GM23338 (cell line): Measurements from ENCODE around the gene GSG1L. TPM values are rescaled to one million over a fixed set of nuclear protein-coding genes. Genes with fewer than 3 reads are reported as not detected.

Source experiments
- ATAC-seq: fragments of 200-7000 bp; cut with Tn5 transposase; 3 replicates; pipeline ENCODE4 v1.9.1; 2020
- DNase-seq: peaks from one replicate; pipeline ENCODE4 v3.0.0-alpha.2; 2015; ENCODE audit warnings: low spot score
- H2AFZ ChIP-seq: fragments of 200-600 bp; sonication (generic); 2 replicates; pipeline ENCODE4 v1.8.0; 2016; ENCODE audit warnings: antibody characterized with exemption, mild to moderate bottlenecking, moderate library complexity
- H3F3A ChIP-seq: fragments of 200-600 bp; sonication (generic); replicated peaks from 2 replicates; pipeline ENCODE4 v1.8.0; 2017; ENCODE audit warnings: antibody characterized with exemption, mixed run types, low read depth
- H3K27ac ChIP-seq: fragments of 200-600 bp; sonication (generic); 2 replicates; pipeline ENCODE4 v1.6.1; 2016; ENCODE audit warnings: low read depth
- H3K27me3 ChIP-seq: fragments of 200-600 bp; sonication (generic); 2 replicates; pipeline ENCODE4 v1.8.0; 2016; ENCODE audit warnings: mild to moderate bottlenecking, mixed run types, moderate library complexity; ENCODE audit not compliant: insufficient read depth
- H3K36me3 ChIP-seq: fragments of 200-600 bp; sonication (generic); 2 replicates; pipeline ENCODE4 v1.8.0; 2016; ENCODE audit warnings: mild to moderate bottlenecking; ENCODE audit not compliant: insufficient read depth
- H3K4me1 ChIP-seq: fragments of 200-600 bp; sonication (generic); 2 replicates; pipeline ENCODE4 v1.8.0; 2016; ENCODE audit warnings: mild to moderate bottlenecking, moderate library complexity; ENCODE audit not compliant: insufficient read depth
- H3K4me2 ChIP-seq: fragments of 200-600 bp; sonication (generic); 2 replicates; pipeline ENCODE4 v1.7.1; 2017; ENCODE audit warnings: mixed run types
- H3K4me3 ChIP-seq: fragments of 200-600 bp; sonication (generic); 2 replicates; pipeline ENCODE4 v1.6.1; 2016; ENCODE audit warnings: mixed run types
- H3K79me2 ChIP-seq: fragments of 200-600 bp; sonication (generic); replicated peaks from 2 replicates; pipeline ENCODE4 v1.8.0; 2017; ENCODE audit warnings: mild to moderate bottlenecking; ENCODE audit not compliant: insufficient read depth
- H3K9me2 ChIP-seq: fragments of 200-600 bp; sonication (generic); 2 replicates; pipeline ENCODE4 v1.8.0; 2017; ENCODE audit not compliant: insufficient read depth
- H4K20me1 ChIP-seq: fragments of 200-600 bp; sonication (generic); replicated peaks from 2 replicates; pipeline ENCODE4 v1.8.0; 2017; ENCODE audit warnings: mild to moderate bottlenecking; ENCODE audit not compliant: insufficient read depth
- H3K27ac Mint-ChIP-seq: 2 replicates; pipeline ENCODE4 v1.8.0; 2020; ENCODE audit warnings: inconsistent platforms, mild to moderate bottlenecking, moderate library complexity, mixed read lengths
- H3K27me3 Mint-ChIP-seq: 3 replicates; pipeline ENCODE4 v1.8.0; 2022; ENCODE audit warnings: low read depth, mild to moderate bottlenecking, moderate library complexity, mixed read lengths, inconsistent platforms; ENCODE audit not compliant: insufficient read depth, poor library complexity
- H3K36me3 Mint-ChIP-seq: 3 replicates; pipeline ENCODE4 v1.8.0; 2021; ENCODE audit warnings: low read depth, mild to moderate bottlenecking, inconsistent platforms, moderate library complexity, mixed read lengths
- H3K4me1 Mint-ChIP-seq: 3 replicates; pipeline ENCODE4 v1.8.0; 2020; ENCODE audit warnings: mild to moderate bottlenecking, inconsistent platforms, mixed read lengths
- H3K4me3 Mint-ChIP-seq: 3 replicates; pipeline ENCODE4 v1.8.0; 2021; ENCODE audit warnings: moderate library complexity, mild to moderate bottlenecking, inconsistent platforms, mixed read lengths
- H3K9me3 Mint-ChIP-seq: 3 replicates; pipeline ENCODE4 v1.8.0; 2020; ENCODE audit warnings: moderate library complexity, mild to moderate bottlenecking, inconsistent platforms, mixed read lengths
- CREB1 ChIP-seq: fragments of 250-450 bp; sonication (Bioruptor Pico); IDR thresholded peaks from 2 replicates; pipeline ENCODE4 v1.5.0; 2020; ENCODE audit warnings: low read depth, mild to moderate bottlenecking, moderate library complexity
- CTCF ChIP-seq, 2 experiments: fragments of 200-600 bp in 1 of 2; sonication (generic) in 1 of 2; conservative IDR thresholded peaks; 2 replicates each; pipeline versions ENCODE4 v1.5.1 to v1.6.1; 2016 to 2017; ENCODE audit warnings: antibody characterized with exemption in 2 of 2, low read depth in 2 of 2, mild to moderate bottlenecking in 2 of 2, moderate library complexity in 1 of 2
- ETS1 ChIP-seq: IDR thresholded peaks from 2 replicates; pipeline ENCODE4 v1.6.1; 2016; ENCODE audit warnings: antibody characterized with exemption
- EZH2 ChIP-seq: fragments of 200-600 bp; sonication (generic); IDR thresholded peaks from one replicate; pipeline ENCODE4 v1.8.0; 2017; ENCODE audit warnings: antibody characterized with exemption, mild to moderate bottlenecking, low read depth; ENCODE audit not compliant: unreplicated experiment
- EZH2phosphoT487 ChIP-seq: fragments of 200-600 bp; sonication (generic); IDR thresholded peaks from one replicate; pipeline ENCODE4 v1.8.1; 2018; ENCODE audit warnings: antibody characterized with exemption; ENCODE audit not compliant: unreplicated experiment
- JUNB ChIP-seq: IDR thresholded peaks from one replicate; pipeline ENCODE4 v1.6.1; 2016; ENCODE audit warnings: antibody characterized with exemption; ENCODE audit not compliant: unreplicated experiment
- NANOG ChIP-seq: IDR thresholded peaks from 2 replicates; pipeline ENCODE4 v1.6.1; 2016; ENCODE audit warnings: antibody characterized with exemption, borderline replicate concordance
- POLR2AphosphoS5 ChIP-seq: IDR thresholded peaks from 2 replicates; pipeline ENCODE4 v1.6.1; 2016; ENCODE audit warnings: antibody characterized with exemption, low read depth
- REST ChIP-seq: IDR thresholded peaks from one replicate; pipeline ENCODE4 v1.6.1; 2018; ENCODE audit warnings: antibody characterized with exemption; ENCODE audit not compliant: unreplicated experiment
- STAT1 ChIP-seq: IDR thresholded peaks from one replicate; pipeline ENCODE4 v1.6.1; 2016; ENCODE audit warnings: antibody characterized with exemption; ENCODE audit not compliant: unreplicated experiment
- ZNF114 ChIP-seq: fragments of 250-450 bp; sonication (Bioruptor Pico); IDR thresholded peaks from 2 replicates; pipeline ENCODE4 v1.5.0; 2020; ENCODE audit warnings: mild to moderate bottlenecking, moderate library complexity
- ZNF331 ChIP-seq: fragments of 250-450 bp; sonication (Bioruptor Pico); IDR thresholded peaks from 2 replicates; pipeline ENCODE4 v1.5.0; 2020; ENCODE audit warnings: low read depth, mild to moderate bottlenecking, moderate library complexity
- ZNF462 ChIP-seq: fragments of 250-450 bp; sonication (Bioruptor Pico); IDR thresholded peaks from 2 replicates; pipeline ENCODE4 v1.5.0; 2020; ENCODE audit warnings: mild to moderate bottlenecking, moderate library complexity
- polyA plus RNA-seq: library from polyadenylated mRNA; unstranded; fragments of >200 nt; fragmentation: Nextera tagmentation; extraction: Ambion mirVana; gene quantifications from 2 replicates; pipeline ENCODE4 v1.2.1, GENCODE V29; 2016
- total RNA-seq: library from RNA; depleted of rRNA; stranded (reverse); fragments of >200 nt; shearing (Covaris generic); gene quantifications from 2 replicates; pipeline ENCODE4 v1.2.3, GENCODE V29; 2014

Gene GSG1L
- total and polyA plus RNA-seq, 2 experiments from 2014 or later: 0.36 to 0.63 TPM

GRCh38 chr16:27771201-27771910, 292.2 kb downstream of the GSG1L start:
- H2AFZ ChIP-seq: no peak overlapping the region
- H3K4me2 ChIP-seq: no peak overlapping the region
- no peaks in the 10 kb centered on the region for H3K9me3 Mint-ChIP-seq
- H3K4me3 Mint-ChIP-seq: no peak overlapping the region
- DNase-seq: no peak
- H3K9me2 ChIP-seq: no peaks in the 10 kb centered on the region
- no peak overlapping the region for H3K27ac ChIP-seq
- H3K4me3 ChIP-seq: no peak overlapping the region
- H4K20me1 ChIP-seq: no peaks in the 10 kb centered on the region
- no peaks in the 10 kb centered on the region for H3K4me1 Mint-ChIP-seq
- TF ChIP-seq EZH2phosphoT487 (no peak), JUNB (no peak), REST (no peak), CREB1 (CRISPR knock-in tag) (no peak), ZNF462 (CRISPR knock-in tag) (no peak), CTCF (conservative IDR thresholded peaks at IDR 0.05; ENCODE audit: low read depth in 2 of 2) (no peak), ZNF331 (CRISPR knock-in tag) (no peak), STAT1 (no peak), POLR2AphosphoS5 (no peak), ZNF114 (CRISPR knock-in tag) (no peak), NANOG (no peak), EZH2 (no peak), ETS1 (no peak)
- no peaks in the 10 kb centered on the region for H3K36me3 ChIP-seq
- peaks cover 1% of the 10 kb centered on the region for H3K27me3 Mint-ChIP-seq
- no peaks in the 10 kb centered on the region for H3F3A ChIP-seq
- no peak for ATAC-seq
- H3K36me3 Mint-ChIP-seq: peaks cover 2% of the 10 kb centered on the region; the same call in 1 of the 3 replicates
- no peak overlapping the region; the same call in 1 of the 2 replicates for H3K27ac Mint-ChIP-seq
- H3K27me3 ChIP-seq: no peaks in the 10 kb centered on the region
- H3K4me1 ChIP-seq: no peaks in the 10 kb centered on the region
- H3K79me2 ChIP-seq: no peaks in the 10 kb centered on the region
